HEK293T (cell line): ENCODE measurements around the gene MROH7.

Experiments used
- CTCF ChIA-PET: fragments of 350-600 bp; formaldehyde crosslinking; extraction: SDS; loops from one replicate; lab custom pipeline; 2021; ENCODE audit warnings: antibody characterized with exemption, inconsistent platforms; lab: Yijun Ruan, JAX
- POLR2A ChIA-PET: fragments of 350-600 bp; formaldehyde crosslinking; extraction: SDS; loops from one replicate; lab custom pipeline; 2020; ENCODE audit warnings: antibody characterized with exemption, inconsistent platforms; lab: Yijun Ruan, JAX
- DNase-seq: peaks from one replicate; pipeline ENCODE4 v3.0.0; 2012; ENCODE audit warnings: mixed read lengths; ENCODE audit errors: extremely low spot score
- ARNT ChIP-seq: fragments of 450-650 bp; IDR thresholded peaks from 2 replicates; pipeline ENCODE4 v1.6.1; 2017; ENCODE audit warnings: mild to moderate bottlenecking
- BHLHE40 ChIP-seq: fragments of 450-650 bp; IDR thresholded peaks from 2 replicates; pipeline ENCODE4 v1.6.1; 2016; ENCODE audit warnings: mild to moderate bottlenecking, moderate library complexity, borderline replicate concordance
- CTBP1 ChIP-seq: fragments of 450-650 bp; IDR thresholded peaks from 2 replicates; pipeline ENCODE4 v1.6.1; 2016; ENCODE audit warnings: borderline replicate concordance
- ELF4 ChIP-seq: fragments of 450-650 bp; IDR thresholded peaks from 2 replicates; pipeline ENCODE4 v1.6.1; 2017; ENCODE audit warnings: antibody characterized with exemption
- FOXA1 ChIP-seq: fragments of 450-650 bp; IDR thresholded peaks from 2 replicates; pipeline ENCODE4 v1.6.1; 2016; ENCODE audit warnings: mild to moderate bottlenecking
- FOXK2 ChIP-seq: fragments of 450-650 bp; IDR thresholded peaks from 2 replicates; pipeline ENCODE4 v1.6.1; 2016; ENCODE audit warnings: mild to moderate bottlenecking
- FOXM1 ChIP-seq: fragments of 450-650 bp; IDR thresholded peaks from 2 replicates; pipeline ENCODE4 v1.6.1; 2017; ENCODE audit warnings: mild to moderate bottlenecking, borderline replicate concordance
- HDGF ChIP-seq: fragments of 450-650 bp; IDR thresholded peaks from 2 replicates; pipeline ENCODE4 v1.6.1; 2017; ENCODE audit warnings: antibody characterized with exemption, borderline replicate concordance
- L3MBTL2 ChIP-seq: fragments of 450-650 bp; conservative IDR thresholded peaks from 2 replicates; pipeline ENCODE4 v1.6.1; 2016; ENCODE audit warnings: mild to moderate bottlenecking
- LEF1 ChIP-seq: fragments of 450-650 bp; IDR thresholded peaks from 2 replicates; pipeline ENCODE4 v1.6.1; 2017; ENCODE audit warnings: mild to moderate bottlenecking, borderline replicate concordance
- NFRKB ChIP-seq: fragments of 450-650 bp; IDR thresholded peaks from 2 replicates; pipeline ENCODE4 v1.6.1; 2016; ENCODE audit warnings: mild to moderate bottlenecking, moderate library complexity
- SP1 ChIP-seq: fragments of 450-650 bp; IDR thresholded peaks from 2 replicates; pipeline ENCODE4 v1.6.1; 2017
- SUZ12 ChIP-seq: fragments of 450-650 bp; IDR thresholded peaks from 2 replicates; pipeline ENCODE4 v1.6.1; 2016; ENCODE audit warnings: mild to moderate bottlenecking
- TARDBP ChIP-seq: fragments of 450-650 bp; IDR thresholded peaks from 2 replicates; pipeline ENCODE4 v1.6.1; 2016
- ZNF384 ChIP-seq: fragments of 450-650 bp; IDR thresholded peaks from 2 replicates; pipeline ENCODE4 v1.6.1; 2016
- TF ChIP-seq, protein P1 (sequence below): fragments of 450-650 bp; IDR thresholded peaks from 2 replicates; pipeline ENCODE4 v1.6.1; 2016

MROH7 gene

DNA sequence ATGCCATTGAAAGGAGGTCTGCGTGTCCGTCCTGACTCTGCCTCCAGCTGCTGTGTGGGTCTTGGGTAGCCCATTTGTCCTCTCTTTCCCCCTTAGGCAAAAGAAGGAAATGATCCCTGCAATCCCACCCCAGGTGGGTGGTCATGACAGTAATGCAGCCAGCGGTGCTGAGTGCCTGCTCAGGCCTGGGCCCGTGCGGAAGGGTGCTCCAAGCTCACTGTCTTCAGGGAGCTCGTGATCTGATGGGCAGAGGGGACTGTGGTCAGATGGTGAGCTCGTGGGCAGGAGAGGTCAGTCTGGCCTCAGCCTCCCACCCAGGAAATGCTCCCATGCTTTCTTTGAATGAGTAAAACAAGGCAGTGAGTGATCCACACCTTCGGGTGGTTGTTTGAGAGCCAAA, 38.8 kb downstream of the MROH7 start:
- DNase-seq = no peak
- TF ChIP-seq SP1 = no peak
- no peak for TF ChIP-seq CTBP1
- TF ChIP-seq FOXK2 = no peak
- TF ChIP-seq ZNF384 = no peak
- no peak for TF ChIP-seq SUZ12
- no peak for TF ChIP-seq FOXA1
- no peak for TF ChIP-seq ARNT
- TF ChIP-seq TARDBP = no peak
- TF ChIP-seq L3MBTL2 = no peak
- TF ChIP-seq HDGF = no peak
- CTCF ChIA-PET = interaction anchor here (1.5 kb wide), 1 partner anchor 8 kb away, joined by 5 read pairs; no protein-coding TSS in a partner anchor
- POLR2A ChIA-PET = no interaction called here

DNA sequence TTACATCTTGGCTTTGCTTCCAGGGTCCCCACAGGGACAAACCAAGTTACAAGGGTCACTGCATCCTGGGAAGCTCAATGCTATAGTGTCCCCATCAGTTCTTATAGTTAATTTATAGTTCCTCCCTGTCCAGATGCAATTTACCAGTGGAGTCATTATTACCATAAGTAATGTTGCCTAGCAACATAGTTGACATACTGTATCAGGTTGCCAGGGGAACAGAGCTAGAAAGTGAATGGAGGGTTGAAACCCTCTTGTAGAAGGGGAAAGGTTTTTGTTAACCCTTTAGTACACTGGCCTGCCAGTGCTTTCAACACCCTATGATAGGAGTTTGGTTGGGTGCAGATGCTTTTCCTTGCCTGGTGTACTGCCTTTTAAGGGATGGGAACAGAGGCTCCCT, 39.8 kb downstream of the MROH7 start:
- ChIA-PET CTCF (interaction anchor here (1.5 kb wide), 1 partner anchor 9 kb away, joined by 5 read pairs; no protein-coding TSS in a partner anchor), POLR2A (no interaction called here)
- no peak for DNase-seq

DNA sequence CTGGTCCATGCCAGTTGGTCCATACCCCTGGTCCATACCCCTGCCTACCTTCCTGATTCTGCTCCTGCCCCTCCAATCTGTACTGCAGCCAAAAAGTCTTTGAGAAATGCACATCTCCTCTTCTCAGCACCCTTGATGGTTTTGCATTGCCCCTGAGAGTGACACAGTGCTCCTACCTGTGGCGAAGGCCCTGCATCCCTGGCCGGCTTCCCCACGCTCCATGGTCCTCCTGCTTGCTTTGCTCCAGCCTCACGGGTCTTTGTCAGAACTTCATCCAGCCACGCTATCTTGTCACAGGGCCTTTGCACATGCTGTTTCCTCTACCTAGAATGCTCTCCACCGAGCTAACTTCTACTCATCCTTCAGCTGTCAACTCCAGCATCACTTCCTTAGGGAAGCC, 41.9 kb downstream of the MROH7 start:
- DNase-seq = no peak
- ChIA-PET POLR2A (interaction anchor here (1.9 kb wide), 1 partner anchor 32 kb away, joined by 4 read pairs; the partner anchor contains the start of gene TTC4), CTCF (no interaction called here)

More for the DNA sequence above, 39.8 kb downstream of the MROH7 start:
- TF ChIP-seq, protein P1, sequence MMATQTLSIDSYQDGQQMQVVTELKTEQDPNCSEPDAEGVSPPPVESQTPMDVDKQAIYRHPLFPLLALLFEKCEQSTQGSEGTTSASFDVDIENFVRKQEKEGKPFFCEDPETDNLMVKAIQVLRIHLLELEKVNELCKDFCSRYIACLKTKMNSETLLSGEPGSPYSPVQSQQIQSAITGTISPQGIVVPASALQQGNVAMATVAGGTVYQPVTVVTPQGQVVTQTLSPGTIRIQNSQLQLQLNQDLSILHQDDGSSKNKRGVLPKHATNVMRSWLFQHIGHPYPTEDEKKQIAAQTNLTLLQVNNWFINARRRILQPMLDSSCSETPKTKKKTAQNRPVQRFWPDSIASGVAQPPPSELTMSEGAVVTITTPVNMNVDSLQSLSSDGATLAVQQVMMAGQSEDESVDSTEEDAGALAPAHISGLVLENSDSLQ = peak; percentile 57
- no peak for TF ChIP-seq ELF4

DNA sequence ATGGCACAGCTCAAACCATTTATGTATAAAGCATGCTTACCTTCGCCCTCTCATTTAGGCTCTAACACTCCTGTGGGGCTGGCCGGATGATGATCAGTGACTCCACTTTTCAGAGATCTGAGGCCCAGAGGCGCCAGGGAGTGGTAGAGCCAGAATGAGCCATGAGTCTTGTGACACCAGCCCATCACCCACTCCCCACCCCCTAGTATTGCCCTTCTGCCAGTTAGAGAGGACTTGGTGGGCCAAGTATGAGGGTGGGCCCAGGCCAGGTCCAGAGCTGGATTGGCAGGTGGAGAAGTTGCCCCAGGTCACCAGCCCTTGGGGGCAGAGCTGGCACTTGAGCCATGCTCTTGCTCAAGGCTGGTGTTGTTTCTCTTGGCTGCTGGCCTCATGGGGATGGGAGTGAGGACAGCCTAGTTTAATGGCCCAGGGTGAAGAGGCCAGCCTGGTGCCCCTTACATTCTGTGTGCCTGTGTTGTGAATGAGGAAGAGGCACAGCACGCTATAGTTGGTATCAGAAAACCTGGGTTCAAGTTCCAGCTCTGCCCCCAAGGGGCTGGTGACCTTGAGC, 43.8 kb downstream of the MROH7 start:
- ChIA-PET CTCF (interaction anchor here (0.8 kb wide), 1 partner anchor 13 kb away, joined by 3 read pairs; no protein-coding TSS in a partner anchor), POLR2A (no interaction called here)
- DNase-seq = no peak
- TF ChIP-seq TARDBP (no peak), FOXK2 (no peak), L3MBTL2 (no peak), HDGF (no peak), FOXM1 (no peak), SUZ12 (no peak), ELF4 (no peak)
- TF ChIP-seq, protein P1 = no peak

More for the DNA sequence above, 41.9 kb downstream of the MROH7 start:
- TF ChIP-seq SP1 (no peak), CTBP1 (no peak), FOXM1 (no peak), FOXK2 (no peak), LEF1 (no peak), HDGF (no peak), FOXA1 (no peak), L3MBTL2 (no peak), SUZ12 (no peak), BHLHE40 (no peak), ARNT (no peak), ZNF384 (no peak), ELF4 (no peak), NFRKB (no peak), TARDBP (no peak)
- TF ChIP-seq, protein P1 = no peak

DNA sequence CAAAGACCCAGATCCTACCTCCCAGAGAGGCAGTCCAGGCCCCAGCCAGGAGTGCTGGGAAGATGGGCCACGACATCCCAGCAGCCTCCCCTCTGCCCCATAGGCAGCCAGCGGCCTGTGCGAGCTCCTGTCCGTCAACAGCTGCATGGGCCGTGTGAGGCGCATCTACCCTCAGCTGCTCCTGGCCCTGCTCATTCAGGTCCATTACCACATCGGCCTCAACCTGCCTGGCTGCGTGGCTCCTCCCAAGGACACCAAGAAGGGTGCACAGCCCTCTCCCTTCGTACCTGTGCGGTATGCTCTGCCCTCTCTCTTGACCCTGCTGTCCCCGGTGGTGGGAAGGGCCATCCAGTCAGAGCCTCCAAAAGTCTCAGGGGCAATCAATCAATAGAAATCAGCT, 44.6 kb downstream of the MROH7 start:
- TF ChIP-seq SP1 (no peak), ARNT (no peak), FOXM1 (no peak), HDGF (no peak), LEF1 (no peak), L3MBTL2 (no peak), TARDBP (no peak), BHLHE40 (no peak), NFRKB (no peak), CTBP1 (no peak), ZNF384 (no peak), FOXA1 (no peak)
- TF ChIP-seq, protein P1 = no peak
- ChIA-PET POLR2A (no interaction called here), CTCF (no interaction called here)
- DNase-seq = no peak

DNA sequence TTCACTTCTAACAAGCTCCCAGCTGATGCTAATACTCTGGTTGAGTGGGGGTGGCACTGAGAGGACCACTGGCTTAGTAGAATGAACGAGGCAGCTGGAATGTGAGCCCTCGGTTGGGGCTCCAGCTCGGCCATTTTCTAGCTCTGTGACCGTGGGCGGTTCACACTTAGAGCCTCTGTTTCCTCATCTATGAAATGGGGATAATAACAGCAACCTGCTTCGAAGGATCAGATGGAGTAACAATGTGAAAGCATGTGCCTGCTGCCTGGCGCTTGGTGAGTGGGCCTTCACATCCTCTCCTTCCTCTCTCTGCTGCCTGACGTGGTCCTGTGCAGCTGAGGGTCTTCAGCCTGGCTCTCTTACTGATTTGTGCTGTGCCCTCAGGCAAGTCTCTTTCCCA, 53.2 kb downstream of the MROH7 start:
- DNase-seq = no peak
- TF ChIP-seq SP1 (no peak), TARDBP (no peak), BHLHE40 (no peak), L3MBTL2 (no peak), HDGF (no peak), FOXA1 (no peak), ZNF384 (no peak), NFRKB (no peak), LEF1 (no peak), FOXK2 (no peak), CTBP1 (no peak), ARNT (no peak), FOXM1 (no peak)
- ChIA-PET CTCF (no interaction called here), POLR2A (no interaction called here)
